ENCODE results near the gene DDA1. TPM values are rescaled to one million over a fixed set of nuclear protein-coding genes. Genes with fewer than 3 reads are reported as not detected.

Gene DDA1
- total RNA-seq, 4 donors from 2014 or later: 15.2 to 37.2 (median 23.9) TPM

GRCh38 chr19:17332677-17333581 lies 23.6 kb downstream of the DDA1 start:
- H3K9me3 ChIP-seq: no peaks in the 10 kb centered on the region
- H3K4me1 ChIP-seq: peaks cover 8 to 48% (median 23%) of the 10 kb centered on the region in 4 donors
- no peak for DNase-seq
- peaks cover 0 to 8% of the 10 kb centered on the region in 2 donors for H3K27me3 ChIP-seq
- H3K36me3 ChIP-seq: no peaks in the 10 kb centered on the region
- TF ChIP-seq, protein P1, sequence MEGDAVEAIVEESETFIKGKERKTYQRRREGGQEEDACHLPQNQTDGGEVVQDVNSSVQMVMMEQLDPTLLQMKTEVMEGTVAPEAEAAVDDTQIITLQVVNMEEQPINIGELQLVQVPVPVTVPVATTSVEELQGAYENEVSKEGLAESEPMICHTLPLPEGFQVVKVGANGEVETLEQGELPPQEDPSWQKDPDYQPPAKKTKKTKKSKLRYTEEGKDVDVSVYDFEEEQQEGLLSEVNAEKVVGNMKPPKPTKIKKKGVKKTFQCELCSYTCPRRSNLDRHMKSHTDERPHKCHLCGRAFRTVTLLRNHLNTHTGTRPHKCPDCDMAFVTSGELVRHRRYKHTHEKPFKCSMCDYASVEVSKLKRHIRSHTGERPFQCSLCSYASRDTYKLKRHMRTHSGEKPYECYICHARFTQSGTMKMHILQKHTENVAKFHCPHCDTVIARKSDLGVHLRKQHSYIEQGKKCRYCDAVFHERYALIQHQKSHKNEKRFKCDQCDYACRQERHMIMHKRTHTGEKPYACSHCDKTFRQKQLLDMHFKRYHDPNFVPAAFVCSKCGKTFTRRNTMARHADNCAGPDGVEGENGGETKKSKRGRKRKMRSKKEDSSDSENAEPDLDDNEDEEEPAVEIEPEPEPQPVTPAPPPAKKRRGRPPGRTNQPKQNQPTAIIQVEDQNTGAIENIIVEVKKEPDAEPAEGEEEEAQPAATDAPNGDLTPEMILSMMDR (IDR thresholded peaks at IDR 0.05): no peak
- no peak for TF ChIP-seq POLR2A (IDR thresholded peaks at IDR 0.05)
- H3K4me3 ChIP-seq: no peak overlapping the region
- no peak overlapping the region for H3K27ac ChIP-seq

GRCh38 chr19:17333611-17334413 lies 24.4 kb downstream of the DDA1 start:
- no peaks in the 10 kb centered on the region for H3K36me3 ChIP-seq
- peaks cover 0 to 8% of the 10 kb centered on the region in 2 donors for H3K27me3 ChIP-seq
- H3K9me3 ChIP-seq: no peaks in the 10 kb centered on the region
- peak overlapping the region; percentile 38 to 82 (median 66) for H3K27ac ChIP-seq
- TF ChIP-seq POLR2A (IDR thresholded peaks at IDR 0.05): no peak
- TF ChIP-seq, protein P1 (IDR thresholded peaks at IDR 0.05): no peak
- DNase-seq: peak in 2 of 3 donors; percentile 67 to 79
- H3K4me1 ChIP-seq: peaks cover 8 to 46% (median 23%) of the 10 kb centered on the region in 4 donors
- H3K4me3 ChIP-seq: peak overlapping the region; percentile 57 to 90 (median 66)

DNA sequence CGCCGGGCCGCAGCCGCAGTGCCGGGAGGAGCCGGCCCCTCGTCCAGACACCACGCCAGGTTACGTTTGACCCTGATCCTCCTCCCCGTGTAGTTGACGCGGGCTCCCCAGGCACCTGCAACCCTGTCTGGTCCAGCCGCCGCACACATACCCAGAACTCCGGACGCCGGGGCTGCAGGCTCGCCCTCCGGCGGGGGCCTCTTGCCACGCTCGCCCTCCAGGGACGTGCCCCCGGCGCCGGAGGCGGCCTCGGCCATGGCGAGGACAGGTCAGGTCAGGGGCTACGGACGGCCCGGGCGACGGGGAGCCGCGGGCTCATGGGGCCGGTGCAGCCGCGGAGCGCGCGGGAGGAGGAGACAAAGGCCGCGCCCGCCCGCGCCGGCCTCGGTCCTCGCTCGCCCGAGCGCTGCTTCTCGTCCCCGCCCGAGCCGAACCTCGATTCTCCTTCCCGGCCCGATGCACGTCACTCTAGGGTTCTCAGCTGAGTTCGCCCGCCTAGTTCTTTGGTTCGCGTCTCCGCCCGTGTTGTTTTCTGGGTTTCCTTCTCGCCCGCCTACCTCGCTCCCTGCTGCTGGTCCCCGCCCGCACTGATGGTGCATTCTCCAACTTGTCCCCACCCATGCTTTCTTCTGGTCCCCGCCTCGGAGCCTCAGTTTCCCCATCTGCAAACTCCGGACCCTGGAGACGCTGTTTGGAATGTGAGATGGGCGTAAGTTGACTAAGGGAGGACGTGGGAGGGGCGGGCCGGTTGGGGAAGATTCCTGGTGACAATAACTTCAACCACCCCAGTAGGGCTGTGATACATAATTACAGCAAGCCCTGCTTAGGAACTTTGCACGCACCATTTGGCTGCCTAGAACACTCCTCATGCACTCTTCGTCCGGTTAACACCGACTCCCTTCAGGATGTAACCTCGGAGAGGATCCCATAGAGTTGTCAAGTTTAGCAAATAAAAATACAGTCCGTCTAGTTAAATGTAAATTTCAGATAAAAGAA lies 25.3 kb downstream of the DDA1 start, which contains the start of gene ANO8:
ANO8 (minus strand) TSS at position 442 of the 996 bp plus-strand sequence; CDS start at position 257, 185 bp downstream.
- TF ChIP-seq POLR2A (IDR thresholded peaks at IDR 0.05): peak in 1 of 2 donors; percentile 71
- TF ChIP-seq, protein P1 (IDR thresholded peaks at IDR 0.05): no peak
- Histone ChIP-seq H3K4me1 (peaks cover 5 to 37% (median 15%) of the 10 kb centered on the region in 4 donors), H3K9me3 (no peaks in the 10 kb centered on the region), H3K36me3 (no peaks in the 10 kb centered on the region), H3K27me3 (peaks cover 0 to under 1% of the 10 kb centered on the region in 2 donors), H3K27ac (peak within 1 kb of the TSS; percentile 38 to 82 (median 66)), H3K4me3 (peak within 1 kb of the TSS; percentile 57 to 90 (median 66))
- DNase-seq: peak; percentile 89 to 97 (median 95)

- TF ChIP-seq, protein P1 (IDR thresholded peaks at IDR 0.05): no peak
- no peak for TF ChIP-seq POLR2A (IDR thresholded peaks at IDR 0.05)
- Histone ChIP-seq H3K4me3 (peak overlapping the region in 1 of 4 donors; percentile 90), H3K9me3 (no peaks in the 10 kb centered on the region), H3K27ac (peak overlapping the region in 1 of 4 donors; percentile 82), H3K4me1 (peaks cover 5 to 35% (median 14%) of the 10 kb centered on the region in 4 donors), H3K27me3 (no peaks in the 10 kb centered on the region), H3K36me3 (no peaks in the 10 kb centered on the region)
- DNase-seq: no peak
These were observed 26.2 kb downstream of the DDA1 start for GRCh38 chr19:17335575-17335974.
